Measurements from ENCODE around the gene C4B.
"Not testable (repeated sequence)": the region's sequence is repeated elsewhere in the genome, so short reads cannot be mapped to it uniquely, and the experiment has no call there.

The C4B gene

GRCh38 chr6:32037598-32038524 lies 23.3 kb downstream of the C4B start, which contains the start of gene CYP21A2:
CYP21A2 (plus strand) TSS chr6:32038415; CDS start chr6:32038423, 8 bp downstream.
- not testable (repeated sequence) for DNase-seq

GRCh38 chr6:32038878-32039277 lies 24.3 kb downstream of the C4B start:
- DNase-seq = not testable (repeated sequence)

- DNase-seq = not testable (repeated sequence)
These were observed 25.0 kb downstream of the C4B start for GRCh38 chr6:32039321-32040274.

- not testable (repeated sequence) for DNase-seq
These were observed 25.9 kb downstream of the C4B start for GRCh38 chr6:32040299-32041049.

- not testable (repeated sequence) for DNase-seq
These were observed 26.4 kb downstream of the C4B start for GRCh38 chr6:32041050-32041321.

- not testable (repeated sequence) for DNase-seq
These were observed 26.8 kb downstream of the C4B start for GRCh38 chr6:32041385-32041784.

GRCh38 chr6:32042276-32042675 lies 27.7 kb downstream of the C4B start:
- DNase-seq = not testable (repeated sequence)

GRCh38 chr6:32043589-32044380 lies 29.2 kb downstream of the C4B start:
- DNase-seq = not testable (repeated sequence)

GRCh38 chr6:32044916-32045315 lies 30.3 kb downstream of the C4B start:
- not testable (repeated sequence) for DNase-seq

GRCh38 chr6:32045811-32046449 lies 31.3 kb downstream of the C4B start:
- no peak for DNase-seq

- DNase-seq = peak; percentile 24
These were observed 32.0 kb downstream of the C4B start for GRCh38 chr6:32046450-32047083.

GRCh38 chr6:32047084-32047478 lies 32.5 kb downstream of the C4B start:
- DNase-seq = no peak

GRCh38 chr6:32047539-32047854 lies 32.9 kb downstream of the C4B start:
- no peak for DNase-seq

GRCh38 chr6:32047855-32048766 lies 33.5 kb downstream of the C4B start:
- peak; percentile 70 for DNase-seq

- not testable (repeated sequence) for DNase-seq
These were observed 34.6 kb downstream of the C4B start for GRCh38 chr6:32049149-32049548.

GRCh38 chr6:32049736-32050135 lies 35.1 kb downstream of the C4B start:
- DNase-seq = not testable (repeated sequence)

- no peak for DNase-seq
These were observed 36.0 kb downstream of the C4B start for GRCh38 chr6:32050562-32050961.

- not testable (repeated sequence) for DNase-seq
These were observed 38.0 kb downstream of the C4B start for GRCh38 chr6:32052626-32053025.

GRCh38 chr6:32053314-32053713 lies 38.7 kb downstream of the C4B start:
- DNase-seq = not testable (repeated sequence)

GRCh38 chr6:32055756-32056155 lies 41.2 kb downstream of the C4B start:
- not testable (repeated sequence) for DNase-seq

Data from hematopoietic multipotent progenitor cell treated with erythropoietin and hydrocortisone succinate and interleukin-3 and kit ligand, for 4 days (in vitro differentiated cells).